Adrenal gland (tissue), 5 donors: Measurements from ENCODE around the gene WWP2.

Source experiments
- CTCF ChIP-seq, 6 experiments: fragments of 450-650 bp in 4 of 6; fragments of 200-600 bp in 2 of 6; sonication (generic) in 1 of 6; IDR thresholded peaks; 1 replicate in 5 of 6; 2 replicates in 1 of 6; pipeline versions ENCODE4 v1.5.1 to v1.8.0; 2016 to 2021; ENCODE audit warnings: antibody characterized with exemption in 6 of 6, mild to moderate bottlenecking in 2 of 6, moderate library complexity in 1 of 6
- POLR2A ChIP-seq, 2 donors: fragments of 450-650 bp; IDR thresholded peaks; one replicate each; pipeline ENCODE4 v1.6.1; 2017; ENCODE audit warnings: antibody characterized with exemption in 2 of 2, mild to moderate bottlenecking in 2 of 2, moderate library complexity in 1 of 2
- donor health status: DM: no; HTN: no; CAD: no.

GRCh38 chr16:69754469-69755310 lies 7.4 kb upstream of the WWP2 start, which contains the start of gene NOB1:
- TF ChIP-seq CTCF (IDR thresholded peaks at IDR 0.05), result peak; percentile 94 to 100 (median 99)
- peak; percentile 32 to 62 for TF ChIP-seq POLR2A (IDR thresholded peaks at IDR 0.05)
